ENCODE results near the gene BIRC7.

GRCh38 chr20:63186084-63186483, 49.6 kb upstream of the BIRC7 start:
- no peak for TF ChIP-seq CTCF (conservative IDR thresholded peaks at IDR 0.05; ENCODE audit: low read depth, low read length)
- no peak for TF ChIP-seq BHLHE40 (IDR thresholded peaks at IDR 0.05; ENCODE audit: low read depth, low read length)
- no peak for TF ChIP-seq POLR2A (IDR thresholded peaks at IDR 0.05; ENCODE audit: low read depth, low read length)
- TF ChIP-seq FOS (IDR thresholded peaks at IDR 0.05; ENCODE audit: low read depth, low read length) = no peak

Data from IMR-90 (cell line).